Parathyroid adenoma (tissue), 2 donors: ENCODE results near the gene KRT3.

Experiments used
- H2AFZ ChIP-seq: fragments of 300-600 bp; sonication (generic); one replicate; pipeline ENCODE4 v1.7.0; 2017; ENCODE audit warnings: antibody characterized with exemption, mild to moderate bottlenecking
- H3K27ac ChIP-seq: fragments of 300-600 bp; sonication (generic); one replicate; pipeline ENCODE4 v1.7.0; 2017
- H3K27me3 ChIP-seq: fragments of 300-600 bp; sonication (generic); one replicate; pipeline ENCODE4 v1.7.0; 2017; ENCODE audit warnings: low read length; ENCODE audit not compliant: control insufficient read depth, insufficient read depth
- H3K36me3 ChIP-seq: fragments of 300-600 bp; sonication (generic); one replicate; pipeline ENCODE4 v1.7.0; 2017; ENCODE audit warnings: low read length; ENCODE audit not compliant: control insufficient read depth, insufficient read depth
- H3K4me1 ChIP-seq: fragments of 300-600 bp; sonication (generic); one replicate; pipeline ENCODE4 v1.7.0; 2017; ENCODE audit warnings: control low read depth
- H3K4me2 ChIP-seq: fragments of 300-600 bp; sonication (generic); one replicate; pipeline ENCODE4 v1.7.0; 2017; ENCODE audit warnings: low read length
- H3K4me3 ChIP-seq: fragments of 300-600 bp; sonication (generic); one replicate; pipeline ENCODE4 v1.7.0; 2017; ENCODE audit warnings: low read depth, low read length
- H3K79me2 ChIP-seq: fragments of 300-600 bp; sonication (generic); one replicate; pipeline ENCODE4 v1.7.0; 2017; ENCODE audit warnings: control low read depth
- H3K9ac ChIP-seq: fragments of 300-600 bp; sonication (generic); one replicate; pipeline ENCODE4 v1.7.0; 2017; ENCODE audit warnings: mild to moderate bottlenecking
- H3K9me3 ChIP-seq: fragments of 300-600 bp; sonication (generic); one replicate; pipeline ENCODE4 v1.7.0; 2017; ENCODE audit warnings: low read length; ENCODE audit not compliant: control insufficient read depth
- TF ChIP-seq, protein P1 (sequence below): fragments of 300-600 bp; sonication (generic); IDR thresholded peaks from one replicate; pipeline ENCODE4 v1.7.0; 2017; ENCODE audit warnings: antibody characterized with exemption, mild to moderate bottlenecking
- donor health status: primary hyperparathyroidism.

Gene KRT3

DNA sequence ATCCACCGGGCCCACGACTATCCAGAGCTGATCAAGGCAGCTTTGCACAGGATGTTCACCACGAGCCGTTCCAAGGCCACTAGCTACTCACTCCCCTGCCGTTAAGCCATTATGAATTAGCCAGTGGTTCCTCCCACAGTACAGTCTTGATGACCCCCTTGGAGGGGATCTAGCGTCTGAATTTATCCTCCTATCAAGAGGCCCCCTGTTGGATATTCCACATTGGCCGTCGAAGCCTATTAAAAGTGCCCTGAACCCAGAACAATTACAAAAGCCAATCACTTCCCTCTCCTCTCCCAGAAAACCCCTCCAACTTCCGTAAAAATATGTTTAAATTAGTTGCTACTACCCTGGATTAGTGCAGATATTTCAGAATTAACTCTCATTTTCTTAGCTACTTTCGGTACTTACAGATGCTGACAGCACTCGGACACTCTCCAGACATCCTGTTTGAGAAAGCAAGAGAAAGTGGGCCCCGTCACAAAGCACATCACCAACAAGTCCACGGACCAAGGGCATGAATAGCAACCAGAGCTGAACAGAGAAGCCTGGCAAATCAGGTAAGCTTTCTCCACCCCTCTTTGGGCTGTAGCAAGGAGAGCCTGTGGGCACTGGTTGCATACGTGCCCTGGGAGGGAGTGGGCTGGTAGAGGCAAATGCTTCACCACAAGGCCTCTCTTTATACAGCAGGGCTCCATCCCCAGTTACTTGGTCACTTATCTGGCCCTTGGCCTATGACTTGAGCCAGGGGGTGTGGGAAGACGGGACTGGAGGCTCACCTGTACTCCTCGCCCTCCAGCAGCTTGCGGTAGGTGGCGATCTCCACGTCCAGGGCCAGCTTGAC is 5.3 kb downstream of the KRT3 start:
- H3K9ac ChIP-seq, result no peak overlapping the region
- H3K36me3 ChIP-seq, result no peaks in the 10 kb centered on the region
- H3K4me3 ChIP-seq, result no peak overlapping the region
- H3K27ac ChIP-seq, result no peak overlapping the region
- TF ChIP-seq, protein P1, sequence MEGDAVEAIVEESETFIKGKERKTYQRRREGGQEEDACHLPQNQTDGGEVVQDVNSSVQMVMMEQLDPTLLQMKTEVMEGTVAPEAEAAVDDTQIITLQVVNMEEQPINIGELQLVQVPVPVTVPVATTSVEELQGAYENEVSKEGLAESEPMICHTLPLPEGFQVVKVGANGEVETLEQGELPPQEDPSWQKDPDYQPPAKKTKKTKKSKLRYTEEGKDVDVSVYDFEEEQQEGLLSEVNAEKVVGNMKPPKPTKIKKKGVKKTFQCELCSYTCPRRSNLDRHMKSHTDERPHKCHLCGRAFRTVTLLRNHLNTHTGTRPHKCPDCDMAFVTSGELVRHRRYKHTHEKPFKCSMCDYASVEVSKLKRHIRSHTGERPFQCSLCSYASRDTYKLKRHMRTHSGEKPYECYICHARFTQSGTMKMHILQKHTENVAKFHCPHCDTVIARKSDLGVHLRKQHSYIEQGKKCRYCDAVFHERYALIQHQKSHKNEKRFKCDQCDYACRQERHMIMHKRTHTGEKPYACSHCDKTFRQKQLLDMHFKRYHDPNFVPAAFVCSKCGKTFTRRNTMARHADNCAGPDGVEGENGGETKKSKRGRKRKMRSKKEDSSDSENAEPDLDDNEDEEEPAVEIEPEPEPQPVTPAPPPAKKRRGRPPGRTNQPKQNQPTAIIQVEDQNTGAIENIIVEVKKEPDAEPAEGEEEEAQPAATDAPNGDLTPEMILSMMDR, result no peak
- H3K27me3 ChIP-seq, result no peaks in the 10 kb centered on the region
- no peaks in the 10 kb centered on the region for H3K4me1 ChIP-seq
- H3K4me2 ChIP-seq, result no peak overlapping the region
- H2AFZ ChIP-seq, result peak overlapping the region; percentile 60
- H3K9me3 ChIP-seq, result no peaks in the 10 kb centered on the region
- H3K79me2 ChIP-seq, result no peaks in the 10 kb centered on the region

DNA sequence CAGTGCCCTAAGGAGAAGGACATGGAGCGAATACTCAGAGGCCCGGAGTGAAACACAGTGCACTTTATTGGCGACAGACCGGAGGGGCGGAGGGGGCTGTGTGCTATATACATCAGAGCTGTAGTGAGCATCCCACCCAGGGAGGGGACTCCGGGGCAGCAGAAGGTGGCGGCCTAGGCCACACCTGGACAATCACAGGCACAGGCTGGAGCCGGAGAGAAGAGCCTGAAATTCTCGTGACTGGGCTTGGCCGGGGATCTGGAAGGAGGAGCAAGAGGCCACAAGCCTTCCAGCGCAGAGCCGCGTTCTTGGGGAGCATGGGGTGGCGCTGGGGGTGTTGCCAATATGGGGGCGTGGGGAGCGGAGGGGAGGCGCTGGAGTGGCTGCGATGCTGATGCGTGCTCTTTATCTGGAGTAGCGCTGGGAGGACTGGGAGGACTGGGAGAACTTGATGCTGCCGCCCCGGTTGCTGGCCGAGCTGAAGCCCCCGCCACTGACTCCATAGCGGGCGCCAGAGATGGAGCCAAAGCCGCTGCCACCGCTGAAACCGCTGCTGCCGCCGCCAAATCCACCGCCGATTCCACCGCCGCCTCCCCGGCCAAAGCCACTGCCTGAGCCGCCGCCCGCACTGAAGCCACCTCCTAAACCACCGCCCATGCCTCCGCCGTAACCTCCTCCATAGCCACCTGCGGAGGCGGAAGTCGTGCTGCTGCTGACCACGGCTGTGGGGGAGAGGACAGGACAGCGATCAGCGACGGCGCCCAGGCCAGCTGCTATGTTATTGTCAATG is 6.1 kb downstream of the KRT3 start:
- no peak overlapping the region for H3K4me3 ChIP-seq
- no peaks in the 10 kb centered on the region for H3K27me3 ChIP-seq
- H3K4me1 ChIP-seq, result no peaks in the 10 kb centered on the region
- H3K79me2 ChIP-seq, result no peaks in the 10 kb centered on the region
- H3K27ac ChIP-seq, result no peak overlapping the region
- no peaks in the 10 kb centered on the region for H3K9me3 ChIP-seq
- H2AFZ ChIP-seq, result peak overlapping the region; percentile 60
- no peak overlapping the region for H3K9ac ChIP-seq
- TF ChIP-seq, protein P1, result no peak
- no peak overlapping the region for H3K4me2 ChIP-seq
- no peaks in the 10 kb centered on the region for H3K36me3 ChIP-seq

DNA sequence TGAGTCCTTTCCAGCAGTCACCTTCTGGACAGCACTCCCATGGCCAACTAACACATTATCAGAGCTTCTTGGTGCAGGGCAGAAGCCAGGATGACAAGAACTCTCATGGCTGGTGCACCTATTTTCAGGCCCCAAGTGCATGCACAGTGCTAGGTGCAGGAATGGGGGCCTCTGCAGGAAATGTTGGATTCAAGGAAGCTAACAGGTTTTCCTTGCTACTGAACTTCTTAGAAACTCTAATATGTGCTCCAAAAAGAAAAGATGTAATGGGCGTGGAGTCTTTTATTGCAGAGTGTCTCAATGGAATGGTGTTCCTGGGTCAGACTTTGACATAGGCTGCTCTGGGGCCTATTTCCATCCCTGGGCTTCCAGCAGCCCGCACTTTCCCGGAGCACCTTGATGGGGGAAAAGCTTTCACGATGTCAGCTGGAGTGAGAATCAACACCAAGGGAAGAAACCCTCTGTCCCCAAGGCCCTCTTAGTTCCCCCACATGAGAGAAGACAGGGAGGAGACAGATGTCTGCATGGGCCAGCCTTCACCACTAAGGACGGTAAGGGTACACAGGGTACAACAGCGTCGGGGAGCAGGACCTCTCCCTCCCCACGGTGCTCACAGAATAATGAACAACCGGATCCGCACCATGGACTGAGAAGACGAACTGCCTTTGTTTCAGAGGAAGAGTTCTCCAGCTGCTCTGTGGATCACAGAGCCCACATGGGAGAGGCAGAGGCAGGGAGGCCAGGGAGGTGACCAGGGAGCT is 6.9 kb downstream of the KRT3 start:
- TF ChIP-seq, protein P1, result no peak
- no peaks in the 10 kb centered on the region for H3K27me3 ChIP-seq
- H3K4me3 ChIP-seq, result no peak overlapping the region
- H2AFZ ChIP-seq, result no peak overlapping the region
- H3K36me3 ChIP-seq, result no peaks in the 10 kb centered on the region
- H3K9ac ChIP-seq, result no peak overlapping the region
- H3K9me3 ChIP-seq, result no peaks in the 10 kb centered on the region
- no peak overlapping the region for H3K4me2 ChIP-seq
- H3K4me1 ChIP-seq, result no peaks in the 10 kb centered on the region
- no peaks in the 10 kb centered on the region for H3K79me2 ChIP-seq
- H3K27ac ChIP-seq, result no peak overlapping the region

DNA sequence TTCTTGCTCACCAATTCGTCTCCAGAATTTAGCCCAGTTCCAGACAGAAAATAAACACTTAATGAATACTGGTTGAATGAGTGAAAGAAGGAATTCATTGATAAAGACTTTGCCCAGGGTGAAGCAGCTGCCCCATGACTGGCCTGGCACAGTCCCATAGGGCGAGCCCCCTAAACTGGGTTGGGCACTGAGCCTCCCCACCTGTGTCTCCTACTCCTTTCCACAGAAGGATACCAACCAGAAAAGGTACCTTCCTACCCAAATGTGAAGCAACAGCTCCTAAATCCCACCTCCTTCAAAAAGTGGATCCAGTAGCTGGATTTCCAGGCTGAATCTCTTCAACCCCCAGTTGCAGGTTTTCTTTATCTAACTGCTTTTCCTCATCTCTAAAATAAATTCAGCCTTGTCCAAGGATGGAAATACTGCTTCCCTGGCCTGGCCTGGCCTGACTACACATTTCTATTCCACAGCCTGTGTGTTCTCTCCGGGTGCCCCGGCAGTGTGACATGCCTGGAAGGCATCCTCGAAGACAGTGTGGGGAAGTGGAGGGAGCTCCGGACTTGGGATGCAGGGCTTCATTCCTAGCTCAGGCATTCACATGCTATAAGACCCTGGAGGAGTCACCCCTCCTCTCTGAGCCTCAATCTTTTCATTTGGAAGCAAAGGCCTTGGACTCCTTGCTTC is 7.6 kb downstream of the KRT3 start:
- no peak overlapping the region for H3K9ac ChIP-seq
- H3K4me1 ChIP-seq, result no peaks in the 10 kb centered on the region
- no peak overlapping the region for H3K4me3 ChIP-seq
- TF ChIP-seq, protein P1, result no peak
- H3K4me2 ChIP-seq, result no peak overlapping the region
- H2AFZ ChIP-seq, result no peak overlapping the region
- no peaks in the 10 kb centered on the region for H3K79me2 ChIP-seq
- H3K36me3 ChIP-seq, result no peaks in the 10 kb centered on the region
- H3K27me3 ChIP-seq, result no peaks in the 10 kb centered on the region
- no peak overlapping the region for H3K27ac ChIP-seq
- H3K9me3 ChIP-seq, result no peaks in the 10 kb centered on the region
